Measurements from ENCODE around the gene SPTBN4.
"Not testable (repeated sequence)": the region's sequence is repeated elsewhere in the genome, so short reads cannot be mapped to it uniquely, and the experiment has no call there.

Gene SPTBN4

DNA sequence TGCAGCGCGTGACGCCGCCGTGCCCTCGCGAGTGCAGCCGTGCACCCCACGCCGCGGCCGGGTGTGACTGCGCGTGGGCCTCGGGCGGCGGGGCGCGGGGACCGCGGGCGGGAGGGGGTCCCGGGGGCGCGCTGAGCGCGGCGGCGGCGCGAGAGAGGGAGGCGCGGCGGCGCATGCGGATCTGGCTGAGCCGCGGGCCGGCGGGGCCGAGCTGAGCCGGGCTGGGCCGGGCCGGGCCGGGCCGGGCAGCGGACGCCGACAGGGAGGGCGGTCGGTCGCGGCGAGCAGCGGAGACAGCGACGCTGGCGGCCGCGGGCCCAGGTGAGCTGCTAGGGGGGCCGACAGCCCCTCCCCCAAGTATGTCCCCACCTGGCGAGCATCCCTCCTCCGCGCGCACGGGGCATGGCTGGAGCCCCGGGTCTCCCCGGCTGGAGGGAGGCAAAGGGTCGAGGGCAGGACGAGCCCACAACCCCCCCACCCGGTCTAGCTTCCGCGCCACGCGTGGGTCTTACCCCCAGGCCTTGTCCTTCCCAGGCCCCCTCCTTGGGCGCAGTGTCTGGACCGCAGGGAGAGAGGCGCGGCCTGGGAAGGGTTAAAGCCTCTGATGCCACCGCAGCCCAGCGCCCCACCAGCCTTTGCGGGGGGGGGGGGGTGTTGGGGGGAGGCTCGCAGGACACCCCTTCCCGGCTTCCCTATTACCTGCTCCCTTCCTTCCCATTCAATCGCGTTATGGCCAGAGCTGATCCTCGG, at the start of gene SPTBN4:
Gene SPTBN4, plus strand, starts transcription at position 17 of the 750 bp plus-strand sequence. CDS start 5,621 bp downstream, outside the sequence.
- no peak for DNase-seq

DNA sequence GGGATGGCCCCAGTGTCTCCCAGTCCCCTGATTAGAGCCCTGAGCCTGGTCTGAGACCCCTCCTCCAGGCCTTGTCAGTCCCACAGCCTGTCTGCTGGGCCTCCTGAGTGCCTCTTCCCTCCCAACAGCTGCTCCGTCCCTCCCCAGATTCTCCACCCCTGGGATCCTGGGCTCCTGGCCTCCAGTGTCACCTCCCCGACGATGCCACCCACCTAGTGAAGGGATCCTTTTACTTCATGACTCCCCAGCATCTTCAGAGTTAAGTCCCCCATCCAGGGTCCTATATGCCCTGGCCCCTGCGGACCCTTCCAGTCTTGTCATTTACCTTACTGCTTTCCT, 49.2 kb upstream of the SPTBN4 start:
- no peak for DNase-seq

DNA sequence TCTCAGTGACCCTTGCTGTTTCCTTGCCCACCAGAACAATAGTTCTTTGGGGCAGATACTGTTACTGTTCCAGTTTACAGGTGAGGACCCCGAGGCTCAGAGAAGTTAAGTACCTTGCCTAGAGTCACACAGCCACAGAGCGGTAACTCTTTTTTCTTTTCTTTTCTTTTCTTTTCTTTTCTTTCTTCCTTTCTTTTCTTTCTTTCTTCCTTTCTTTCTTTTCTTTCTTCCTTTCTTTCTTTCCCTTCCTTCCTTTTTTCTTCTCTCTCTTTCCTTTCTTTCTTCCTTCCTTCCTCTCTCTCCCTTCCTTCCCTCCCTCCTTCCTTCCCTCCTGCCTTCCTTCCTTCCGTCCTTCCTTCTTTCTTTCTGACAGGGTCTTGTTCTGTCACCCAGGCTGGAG, 48.8 kb upstream of the SPTBN4 start:
- no peak for DNase-seq

DNA sequence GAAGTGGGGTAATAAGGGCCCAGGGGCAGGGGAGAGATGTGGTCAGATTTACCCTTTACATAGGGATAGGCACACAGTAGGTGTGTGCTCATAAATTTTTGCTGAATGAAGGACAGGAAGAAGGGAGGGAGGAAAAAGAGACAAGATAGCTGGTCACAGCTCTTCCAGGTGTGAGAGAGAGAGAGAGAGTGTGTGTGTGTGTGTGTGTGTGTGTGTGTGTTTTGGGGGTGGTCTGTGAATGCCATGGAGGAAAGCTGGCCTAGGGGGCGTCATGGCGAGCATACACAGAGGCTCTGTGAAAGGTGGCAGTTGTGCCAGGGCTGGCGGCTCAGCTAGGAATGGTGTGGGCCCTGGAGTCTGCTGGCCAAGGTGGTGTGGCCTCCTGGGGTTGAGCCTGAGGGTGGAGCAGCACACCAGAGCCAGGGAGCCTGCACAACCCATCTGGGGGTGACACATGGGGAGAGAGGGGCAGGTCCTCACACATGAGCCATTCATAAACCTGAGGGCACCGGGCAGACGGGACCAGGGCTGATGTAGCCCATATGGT, 47.7 kb upstream of the SPTBN4 start:
- no peak for DNase-seq

DNA sequence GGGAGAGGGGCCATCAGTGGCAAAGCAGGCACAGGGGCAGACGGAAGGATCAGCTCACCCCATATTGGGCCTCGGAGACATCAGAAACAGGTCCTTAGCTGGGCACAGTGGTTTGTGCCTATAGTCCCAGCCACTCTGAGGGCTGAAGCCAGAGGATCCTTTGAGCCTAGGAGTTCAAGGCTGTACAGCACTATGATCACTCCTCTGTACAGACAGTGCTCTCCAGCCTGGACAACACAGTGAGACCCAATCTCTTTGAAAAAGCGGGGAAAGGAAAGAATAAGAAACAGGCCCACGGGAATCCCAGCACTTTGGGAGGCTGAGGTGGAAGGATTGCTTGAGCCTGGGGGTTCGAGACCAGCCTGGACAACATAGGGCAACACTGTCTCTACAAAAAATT, 47.0 kb upstream of the SPTBN4 start:
- DNase-seq, result no peak

DNA sequence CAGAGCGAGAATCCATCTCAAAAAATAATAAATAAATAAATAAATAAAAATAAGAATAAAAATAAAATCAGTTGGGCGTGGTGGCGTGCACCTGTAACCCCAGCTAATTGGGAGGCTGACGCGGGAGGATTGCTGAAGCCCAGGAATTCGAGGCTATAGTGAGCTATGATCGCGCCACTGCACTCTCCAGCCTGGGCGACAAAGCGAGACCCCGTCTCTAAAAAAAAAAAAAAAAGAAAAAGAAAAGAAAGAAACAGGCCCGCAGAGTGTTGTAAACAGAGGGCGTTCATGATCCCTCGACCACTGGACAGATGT, 46.4 kb upstream of the SPTBN4 start:
- no peak for DNase-seq

DNA sequence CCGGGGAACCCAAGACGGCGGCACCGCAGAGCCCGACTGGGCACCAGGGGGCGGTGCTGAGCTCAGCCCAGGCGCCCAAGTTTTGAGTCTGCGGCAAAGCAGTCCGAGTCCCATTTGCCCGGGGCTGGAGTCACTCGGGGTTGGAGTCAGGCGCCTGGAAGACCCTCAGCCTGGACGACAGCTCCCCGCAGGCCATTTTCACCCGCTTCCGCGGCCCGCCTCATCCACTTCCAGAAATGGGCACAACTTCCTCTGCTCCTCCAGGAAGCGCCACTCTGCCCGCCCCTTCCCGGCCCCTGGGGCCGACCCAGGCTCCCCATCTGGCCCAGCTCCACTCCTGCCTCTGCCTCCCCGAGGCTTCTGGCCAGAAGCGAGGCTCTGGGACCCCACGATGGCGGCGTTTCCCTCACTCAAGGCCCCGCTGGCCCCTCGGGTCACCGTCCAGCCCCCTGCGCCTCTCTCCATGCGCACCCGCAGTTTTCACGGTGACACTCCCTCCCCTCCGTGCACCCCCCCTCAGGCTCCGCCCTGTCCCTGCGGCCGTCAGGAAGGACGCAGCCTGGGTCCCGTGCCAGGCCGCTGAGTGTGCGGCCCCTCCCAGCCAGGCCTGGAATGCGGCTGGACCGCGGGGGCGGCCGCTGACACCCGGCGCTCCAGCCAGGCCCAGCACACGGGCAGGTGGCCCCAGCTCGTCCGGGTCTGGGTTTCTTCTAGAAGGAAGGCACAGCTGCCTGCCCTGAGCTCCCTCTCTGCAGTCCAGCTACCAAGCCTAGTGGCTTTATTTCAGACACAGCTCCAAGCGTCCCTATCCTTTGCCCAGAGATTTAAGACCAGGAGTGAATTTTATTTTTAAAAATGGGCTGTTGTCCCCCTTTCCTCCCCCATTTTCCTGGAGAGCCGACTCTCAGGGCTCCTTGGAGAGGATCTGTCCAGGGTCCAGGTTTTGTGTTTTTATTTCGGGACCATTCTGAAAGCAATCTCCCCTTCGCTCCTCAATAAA, 45.7 kb upstream of the SPTBN4 start:
- peak; percentile 67 for DNase-seq

DNA sequence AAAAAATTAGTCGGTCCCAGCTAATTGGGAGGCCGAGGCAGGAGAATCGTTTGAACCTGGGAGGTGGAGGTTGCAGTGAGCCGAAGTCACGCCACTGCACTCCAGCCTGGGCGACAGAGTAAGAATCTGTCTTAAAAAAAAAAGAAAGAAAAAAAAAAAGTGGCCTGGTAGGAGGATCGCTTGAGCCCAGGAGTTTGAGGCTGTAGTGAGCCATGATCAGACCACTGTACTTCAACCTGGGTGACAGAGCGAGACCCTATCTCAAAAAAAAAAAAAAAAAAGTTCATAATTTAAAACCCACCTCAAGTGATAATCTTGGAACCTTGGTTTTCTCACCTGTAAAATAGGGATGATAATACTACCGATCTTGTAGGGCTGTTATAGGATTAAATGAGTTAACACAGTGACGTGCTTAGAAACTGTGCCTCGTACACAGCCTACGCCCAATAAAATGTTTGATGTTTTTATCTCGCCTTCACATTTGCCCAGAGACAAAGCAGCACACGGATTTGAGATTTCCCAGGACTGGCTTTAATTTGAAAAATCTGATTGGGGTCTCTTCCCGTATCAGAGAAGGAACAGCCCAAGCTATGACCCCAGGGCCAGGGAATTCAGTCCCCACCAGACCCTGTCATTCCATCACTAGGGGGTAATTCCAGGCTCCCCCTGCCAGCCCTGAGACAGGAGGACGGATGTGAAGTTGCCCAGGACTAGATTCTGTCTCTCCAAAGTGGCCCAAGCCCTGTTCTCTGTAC, 44.6 kb upstream of the SPTBN4 start:
- no peak for DNase-seq

DNA sequence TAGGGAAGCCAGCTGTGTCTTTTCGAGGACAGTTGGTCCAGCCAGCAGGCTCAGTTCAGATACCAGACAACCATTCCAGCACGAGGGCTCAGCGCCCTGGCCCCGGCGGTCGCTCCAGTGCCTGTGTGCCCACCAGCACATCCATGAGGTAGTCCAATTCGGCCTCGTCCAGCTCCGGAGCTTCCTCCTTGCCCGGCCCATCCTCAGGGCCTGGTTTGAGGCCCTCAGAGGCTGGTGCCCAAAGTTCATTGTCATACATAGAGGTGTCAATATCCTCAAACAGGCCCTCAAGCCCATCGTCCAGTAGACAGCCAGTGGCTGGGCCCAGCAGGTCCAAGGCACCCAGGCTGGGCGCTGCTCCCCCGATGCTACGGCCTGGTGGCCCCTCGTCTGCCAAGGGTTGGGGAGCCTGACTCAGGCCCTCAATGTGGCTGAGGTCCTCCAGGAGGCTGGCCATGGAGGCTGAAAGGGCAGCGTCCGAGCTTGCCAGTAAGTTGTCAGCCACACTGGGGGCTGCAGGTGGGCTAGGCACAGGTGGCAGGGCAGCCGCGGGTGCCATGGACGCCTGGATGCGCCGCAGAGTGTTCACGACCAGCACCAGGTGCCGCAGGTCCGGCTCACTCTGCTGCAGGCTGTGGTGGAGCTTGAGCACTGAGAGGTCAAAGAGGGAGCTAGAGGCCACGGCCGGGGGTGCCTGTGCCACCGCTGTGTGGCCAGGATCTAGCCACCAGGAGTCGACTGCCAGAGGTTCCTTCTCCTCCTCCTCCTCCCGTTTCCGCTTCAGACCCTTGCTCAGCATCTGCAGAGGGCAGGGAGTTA, 43.8 kb upstream of the SPTBN4 start:
- no peak for DNase-seq

DNA sequence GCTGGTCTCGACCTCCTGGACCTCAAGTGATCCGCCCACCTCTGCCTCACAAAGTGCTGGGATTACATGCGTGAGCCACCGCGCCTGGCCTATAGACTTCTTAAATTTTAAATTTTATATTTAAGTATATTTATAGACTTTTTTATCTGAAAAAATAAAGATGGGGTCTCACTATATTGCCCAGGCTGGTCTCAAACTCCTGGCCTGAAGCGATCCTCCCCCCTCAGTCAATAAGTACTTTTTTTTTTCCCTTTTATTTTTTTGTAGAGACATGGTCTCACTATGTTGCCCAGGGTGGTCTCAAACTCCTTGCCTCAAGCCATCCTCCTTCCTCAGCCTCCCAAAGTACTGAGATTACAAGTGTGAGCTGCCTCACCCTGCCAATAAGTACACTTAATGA, 42.9 kb upstream of the SPTBN4 start:
- no peak for DNase-seq

DNA sequence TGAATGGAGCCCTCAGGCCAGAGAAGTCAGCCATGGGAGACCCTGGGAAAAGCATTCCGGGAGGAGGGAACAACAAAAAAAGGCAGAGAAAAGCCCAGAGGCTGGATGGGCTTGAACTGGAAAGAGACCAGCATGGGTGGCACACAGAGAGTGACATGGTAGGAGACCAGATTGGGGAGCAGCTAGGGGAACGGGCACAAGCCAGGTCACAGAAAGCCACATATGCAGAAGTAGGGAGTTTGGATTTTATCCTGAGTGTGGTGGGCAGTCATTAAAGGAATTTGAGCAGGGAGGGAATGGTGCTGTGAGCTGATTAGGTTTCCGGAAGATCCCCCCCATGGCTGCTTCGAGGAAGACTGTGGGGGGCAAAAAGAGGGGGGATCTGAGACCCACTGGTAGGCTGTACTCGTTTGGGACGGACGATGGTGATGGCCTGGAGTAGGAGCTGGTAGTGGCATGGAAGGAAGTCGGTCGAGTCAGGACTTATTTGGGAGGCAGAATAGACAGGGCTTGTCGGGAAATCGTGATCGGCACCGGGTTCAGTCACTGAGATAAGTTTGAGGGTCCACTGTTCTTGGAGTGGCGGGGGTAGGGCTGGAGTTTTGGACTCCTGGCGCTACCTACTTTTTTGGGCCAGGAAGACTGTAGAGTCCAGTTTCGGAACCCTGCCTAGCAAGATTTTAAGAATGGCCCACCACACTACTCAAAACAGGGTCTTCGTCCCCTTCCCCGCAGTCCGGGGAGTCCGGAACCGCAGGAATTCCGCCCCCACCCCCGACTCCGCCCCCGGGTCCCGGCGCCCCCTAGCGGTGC, 42.0 kb upstream of the SPTBN4 start:
- no peak for DNase-seq

DNA sequence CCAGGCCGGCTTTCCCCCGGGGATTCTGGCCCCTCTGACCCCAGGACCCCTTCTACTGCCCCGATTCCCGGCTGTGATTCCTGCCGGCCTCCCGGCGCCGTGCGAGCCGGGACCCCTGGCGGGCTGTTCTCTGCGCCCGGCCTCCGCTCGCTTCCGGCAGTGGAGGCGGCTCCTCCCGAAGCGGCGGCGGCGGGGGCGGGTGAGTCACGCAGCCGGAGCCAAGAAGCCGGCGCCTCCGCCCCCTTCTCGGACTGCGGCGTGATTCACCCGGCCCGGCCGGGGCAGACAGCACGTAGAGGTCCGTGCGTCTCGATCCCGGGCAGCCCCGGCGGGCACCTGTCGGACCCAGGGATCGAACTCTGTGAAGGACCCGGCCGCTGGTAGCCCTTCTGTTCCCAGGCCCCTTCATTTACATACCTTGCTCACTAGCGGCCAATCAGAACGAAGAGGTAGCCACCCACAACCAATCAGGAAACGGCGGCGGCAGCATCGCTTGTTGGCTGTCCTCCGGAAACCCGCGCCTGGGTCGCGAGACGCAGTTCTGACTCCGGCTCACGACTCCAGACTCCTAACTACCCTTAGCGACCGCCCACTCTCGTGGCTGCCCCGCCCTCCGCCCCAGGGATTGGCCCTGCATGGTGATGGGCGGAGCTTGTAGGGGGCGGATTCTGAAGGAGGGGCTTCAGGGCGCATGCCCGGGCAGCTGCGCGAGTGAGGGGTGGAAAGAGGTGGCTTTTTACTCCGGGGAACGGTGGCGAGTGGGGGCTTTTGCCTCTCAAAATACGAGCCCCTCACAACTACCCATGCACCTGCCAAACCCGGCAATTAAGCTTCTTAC, 41.1 kb upstream of the SPTBN4 start, which contains the start of gene SERTAD1:
Gene SERTAD1, minus strand, starts transcription at position 543 of the 838 bp plus-strand sequence. CDS start 2,446 bp downstream, outside the sequence.
- DNase-seq, result peak; percentile 97

DNA sequence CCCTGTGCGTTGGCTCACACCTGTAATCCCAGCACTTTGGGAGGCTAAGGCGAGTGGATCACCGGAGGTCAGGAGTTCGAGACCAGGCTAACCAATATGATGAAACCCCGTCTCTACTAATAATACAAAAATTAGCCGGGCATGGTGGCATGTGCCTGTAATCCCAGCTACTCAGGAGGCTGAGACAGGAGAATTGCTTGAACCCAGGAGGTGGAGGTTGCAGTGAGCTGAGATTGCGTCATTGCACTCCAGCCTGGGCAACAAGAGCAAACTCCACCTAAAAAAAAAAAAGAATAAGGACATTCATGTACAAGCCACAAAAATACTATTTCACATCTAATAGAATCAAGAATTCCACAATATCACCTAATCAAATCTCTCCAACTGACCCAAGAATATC, 38.6 kb upstream of the SPTBN4 start:
- DNase-seq, result not testable (repeated sequence)

DNA sequence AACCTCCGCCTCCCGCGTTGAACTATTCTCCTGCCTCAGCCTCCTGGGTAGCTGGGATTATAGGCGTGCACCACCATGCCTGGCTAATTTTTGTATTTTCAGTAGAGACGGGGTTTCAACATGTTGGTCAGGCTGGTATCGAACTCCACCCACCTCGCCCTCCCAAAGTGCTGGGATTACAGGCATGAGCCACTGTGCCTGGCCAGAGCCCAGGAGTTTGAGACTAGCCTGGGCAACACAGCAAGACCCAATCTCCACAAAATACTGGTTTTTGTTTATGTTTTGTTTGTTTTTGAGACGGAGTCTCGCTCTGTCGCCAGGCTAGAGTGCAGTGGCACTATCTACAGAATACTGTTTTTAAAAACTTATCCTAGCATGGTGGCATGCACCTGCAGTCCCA, 36.6 kb upstream of the SPTBN4 start:
- not testable (repeated sequence) for DNase-seq

DNA sequence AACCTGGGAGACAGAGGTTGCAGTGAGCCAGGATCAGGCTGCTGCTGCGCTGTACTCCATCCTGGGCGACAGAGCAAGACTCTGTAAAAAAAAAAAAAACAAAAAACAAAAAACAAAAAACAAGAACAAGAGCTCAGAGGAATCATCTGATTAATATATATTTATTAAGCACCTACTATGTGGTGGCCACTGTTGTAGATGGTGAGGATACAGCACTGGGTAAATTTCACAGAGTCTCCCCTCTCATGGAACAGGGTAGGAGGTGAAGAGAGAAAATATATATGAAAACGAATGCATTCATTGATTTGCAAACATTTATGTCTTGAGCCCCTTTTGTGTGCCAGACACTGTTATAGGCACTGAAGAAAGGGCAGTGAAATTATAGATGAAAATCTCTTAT, 35.1 kb upstream of the SPTBN4 start:
- DNase-seq, result no peak

DNA sequence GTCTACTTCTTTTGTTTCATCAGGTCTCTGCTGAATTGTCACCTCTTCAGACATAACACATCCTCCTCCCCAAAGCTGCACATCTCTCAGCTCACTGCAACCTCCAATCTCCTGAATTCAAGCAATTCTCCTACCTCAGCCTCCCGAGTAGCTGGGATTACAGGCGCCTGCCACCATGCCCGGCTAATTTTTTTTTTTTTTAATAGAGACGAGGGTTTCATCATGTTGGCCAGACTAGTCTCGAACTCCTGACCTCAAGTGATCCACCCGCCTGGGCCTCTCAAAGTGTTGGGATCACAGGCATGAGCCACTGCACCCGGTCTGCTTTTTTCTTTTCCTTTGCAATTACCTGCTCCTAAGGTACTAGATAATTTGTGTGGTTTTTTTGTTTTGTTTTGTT, 34.0 kb upstream of the SPTBN4 start:
- not testable (repeated sequence) for DNase-seq

DNA sequence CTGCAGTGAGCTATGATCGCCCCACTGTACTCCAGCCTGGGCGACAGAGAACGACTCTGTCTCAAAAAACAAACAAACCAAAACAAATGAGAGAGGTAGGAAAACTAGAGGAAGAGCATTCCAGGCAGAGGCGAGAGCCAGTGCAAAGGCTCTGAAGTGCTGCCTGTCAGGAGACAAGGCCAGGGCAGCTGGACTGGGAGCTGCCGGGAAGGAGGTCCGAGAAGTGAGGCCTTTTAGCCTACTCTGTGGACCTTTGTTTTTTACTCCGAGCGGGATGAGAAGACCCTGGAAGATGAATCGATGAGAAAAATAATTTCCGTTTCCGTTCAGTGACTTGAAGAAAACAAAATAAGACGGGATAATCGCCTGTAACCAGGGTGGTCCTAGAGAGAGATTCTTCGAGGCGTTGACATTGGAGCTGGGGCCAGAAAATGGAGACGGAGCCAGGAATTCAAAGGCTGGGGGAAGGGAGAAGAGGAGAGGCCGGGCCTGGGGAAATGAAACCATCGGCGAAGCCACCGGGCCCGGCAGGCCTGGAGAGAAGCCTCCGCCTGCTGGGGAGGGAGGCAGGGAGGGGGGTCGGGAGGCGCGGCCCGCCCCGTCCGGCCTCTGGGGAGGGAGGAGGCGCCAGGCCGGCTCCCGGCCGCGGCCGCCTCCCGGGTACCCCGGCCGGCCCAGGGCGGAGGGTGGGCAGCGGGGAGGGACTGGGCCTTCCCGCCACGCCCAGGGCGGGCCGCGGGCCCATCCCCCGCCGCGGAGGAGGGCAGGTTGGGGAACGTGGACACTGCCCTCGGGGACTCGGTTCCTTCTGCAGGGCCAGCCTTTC, 33.2 kb upstream of the SPTBN4 start:
- DNase-seq, result no peak

DNA sequence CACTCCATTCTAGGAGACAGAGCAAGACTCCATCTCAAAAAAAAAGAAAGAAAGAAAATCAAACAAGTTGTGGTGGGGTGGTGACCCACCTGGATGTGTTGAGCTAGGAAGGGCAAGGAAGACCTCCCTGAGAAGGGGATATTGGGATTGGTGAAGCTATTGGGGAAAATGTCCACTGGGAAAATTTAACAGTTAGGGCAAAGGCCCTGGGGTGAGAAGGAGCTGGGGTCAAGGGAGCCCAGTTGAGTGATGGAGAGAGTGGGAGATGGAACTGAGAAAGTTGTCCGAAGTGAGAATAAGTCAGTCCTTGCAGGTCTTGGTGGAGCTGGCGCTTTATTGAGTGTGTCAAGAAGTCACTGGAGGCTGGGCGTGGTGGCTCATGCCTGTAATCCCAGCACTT, 28.5 kb upstream of the SPTBN4 start:
- DNase-seq, result no peak

DNA sequence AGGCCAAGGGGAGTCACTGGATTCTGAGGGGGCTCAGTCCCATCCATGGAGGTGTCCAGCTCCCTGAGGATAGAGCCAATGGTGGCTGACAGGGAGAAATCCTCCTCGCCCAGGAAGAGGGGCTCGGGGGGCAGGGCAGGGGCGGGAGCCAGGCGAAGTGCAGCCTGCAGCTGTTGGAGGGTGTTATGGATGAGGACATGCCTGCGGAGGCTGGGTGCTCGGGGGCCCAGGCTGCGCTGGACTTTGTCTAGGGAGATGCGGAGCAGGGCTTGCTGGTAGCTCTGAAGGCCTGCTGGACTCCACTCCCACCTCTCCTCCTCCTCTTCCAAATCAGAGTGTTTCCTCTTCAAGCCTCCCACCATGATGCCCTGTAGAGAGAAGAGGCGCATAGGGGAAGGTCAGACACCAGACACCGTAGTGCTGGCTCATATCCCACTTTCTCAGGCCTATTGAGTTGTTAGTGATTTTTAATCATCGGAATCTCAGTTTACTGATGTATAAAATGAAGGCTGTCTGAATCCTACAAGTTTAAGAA, 25.0 kb upstream of the SPTBN4 start:
- DNase-seq, result no peak
